ENCODE measurements around the gene TECTA.

TECTA gene

DNA sequence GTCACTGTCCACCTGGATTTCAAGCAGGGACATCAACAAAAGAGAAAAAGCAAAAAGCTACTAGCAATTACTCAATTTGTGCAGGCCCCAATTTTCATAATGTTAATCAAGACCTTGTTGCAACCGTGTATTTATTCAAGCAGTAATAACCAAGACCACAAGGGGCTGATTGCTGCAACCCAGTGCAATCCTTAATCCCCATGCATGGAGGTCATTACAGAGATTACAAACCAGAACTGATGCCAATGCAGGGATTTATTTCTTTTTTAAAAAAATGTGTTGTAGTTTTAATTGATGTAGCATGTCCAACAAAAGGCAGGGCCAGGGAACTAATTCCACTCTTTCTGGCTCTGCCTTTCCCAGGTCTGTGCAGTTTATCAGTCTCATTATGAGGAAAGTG, 18.4 kb downstream of the TECTA start:
- DNase-seq, result no peak
- intact Hi-C loops (cut with DNase I), result loop anchor here (10.0 kb wide), 1 partner anchor 85 kb away; no protein-coding TSS in a partner anchor

GRCh38 chr11:121122328-121122727, 21.3 kb downstream of the TECTA start:
- intact Hi-C loops (cut with DNase I), result no loop called here
- DNase-seq, result no peak

- intact Hi-C loops (cut with DNase I), result no loop called here
- no peak for DNase-seq
Measured at GRCh38 chr11:121123496-121124069, 22.5 kb downstream of the TECTA start.

GRCh38 chr11:121127809-121128208, 26.8 kb downstream of the TECTA start:
- intact Hi-C loops (cut with DNase I), result no loop called here
- no peak for DNase-seq

DNA sequence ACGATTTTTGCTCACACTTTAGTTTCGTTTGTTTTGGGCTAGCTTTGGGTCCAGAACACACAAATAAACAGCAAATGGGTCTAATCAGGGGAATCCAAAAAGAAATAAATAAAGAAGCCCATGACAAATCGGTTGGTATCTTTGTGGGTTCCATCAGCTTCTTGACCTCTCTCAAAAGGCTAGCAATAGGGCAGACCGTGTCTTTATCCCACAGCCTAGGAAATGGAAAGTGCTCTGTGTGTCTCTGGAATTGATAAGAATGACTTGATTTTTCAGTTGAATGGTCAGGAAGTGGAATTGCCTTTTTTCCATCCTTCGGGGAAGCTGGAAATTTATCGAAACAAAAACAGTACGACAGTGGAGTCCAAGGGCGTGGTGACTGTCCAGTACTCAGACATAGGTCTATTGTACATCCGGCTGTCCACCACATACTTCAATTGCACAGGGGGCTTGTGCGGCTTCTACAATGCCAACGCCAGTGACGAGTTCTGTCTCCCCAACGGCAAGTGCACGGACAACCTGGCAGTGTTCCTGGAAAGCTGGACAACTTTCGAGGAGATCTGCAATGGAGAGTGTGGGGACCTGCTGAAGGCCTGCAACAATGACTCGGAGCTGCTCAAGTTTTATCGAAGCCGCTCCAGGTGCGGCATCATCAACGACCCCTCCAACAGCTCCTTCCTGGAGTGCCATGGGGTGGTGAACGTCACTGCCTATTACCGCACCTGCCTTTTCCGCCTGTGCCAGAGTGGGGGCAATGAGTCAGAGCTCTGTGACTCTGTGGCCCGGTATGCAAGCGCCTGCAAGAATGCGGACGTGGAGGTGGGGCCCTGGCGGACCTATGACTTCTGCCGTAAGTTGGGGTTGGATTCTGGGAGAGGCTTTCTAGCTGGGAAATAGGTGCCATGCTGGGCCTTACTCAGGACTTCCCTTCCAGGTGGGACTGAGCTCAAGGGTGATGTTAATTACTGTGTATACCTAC, 28.6 kb downstream of the TECTA start:
- intact Hi-C loops (cut with DNase I), result no loop called here
- no peak for DNase-seq

GRCh38 chr11:121131656-121132055, 30.6 kb downstream of the TECTA start:
- DNase-seq, result no peak
- intact Hi-C loops (cut with DNase I), result no loop called here

GRCh38 chr11:121132211-121132976, 31.4 kb downstream of the TECTA start:
- DNase-seq, result no peak
- intact Hi-C loops (cut with DNase I), result no loop called here

DNA sequence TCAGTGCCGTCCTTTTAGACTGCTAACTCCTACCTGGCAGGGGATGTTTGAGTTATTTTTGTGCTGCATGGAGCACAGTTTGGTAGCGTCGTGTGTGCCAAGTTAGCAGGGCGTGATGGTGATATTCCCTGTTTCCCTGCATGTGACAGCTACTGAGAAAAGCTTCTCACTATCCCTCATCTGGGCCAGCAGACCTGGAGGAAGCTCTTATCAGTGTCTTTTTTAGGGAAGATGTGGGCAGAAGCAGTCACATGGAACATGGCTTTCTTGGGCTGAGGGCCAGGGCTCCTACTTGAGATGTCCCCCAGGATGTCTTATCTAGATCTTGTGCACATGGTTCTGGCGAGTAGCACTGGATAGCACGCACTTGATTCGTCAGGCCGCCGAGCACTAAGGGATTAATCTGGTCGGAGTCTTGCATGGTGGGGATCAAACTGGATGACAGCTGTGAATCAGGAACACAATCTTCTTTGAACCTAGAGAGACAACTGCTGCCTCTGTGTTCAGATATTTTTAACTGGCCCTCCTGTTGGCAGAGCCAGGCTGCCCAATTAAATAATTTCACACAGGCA, 33.8 kb downstream of the TECTA start:
- DNase-seq, result peak in 6 of 10 donors; percentile 13 to 88 (median 47)
- intact Hi-C loops (cut with DNase I), result no loop called here

GRCh38 chr11:121137005-121137404, 36.0 kb downstream of the TECTA start:
- intact Hi-C loops (cut with DNase I), result no loop called here
- DNase-seq, result no peak

DNA sequence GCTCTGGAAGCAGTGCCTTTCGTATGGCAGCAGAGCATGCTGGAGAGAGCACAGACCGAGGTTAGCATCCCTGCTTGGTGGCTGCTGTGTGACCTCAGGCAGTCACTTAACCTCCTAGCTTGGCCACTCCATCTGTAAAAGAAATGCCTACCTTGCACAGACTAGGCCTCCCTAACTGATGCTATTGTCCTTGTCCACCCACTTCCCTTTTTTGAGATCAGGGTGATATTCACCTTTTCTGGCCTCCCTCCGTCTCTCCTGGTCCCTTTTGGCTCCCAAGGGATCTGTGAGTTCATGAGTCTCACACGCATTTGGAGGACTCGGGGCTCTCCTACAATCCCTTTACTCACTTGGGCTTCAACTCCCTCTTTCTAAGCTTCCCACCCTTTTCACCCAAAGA, 37.2 kb downstream of the TECTA start:
- no peak for DNase-seq
- intact Hi-C loops (cut with DNase I), result no loop called here

- intact Hi-C loops (cut with DNase I), result no loop called here
- DNase-seq, result no peak
Measured at GRCh38 chr11:121140369-121140768, 39.3 kb downstream of the TECTA start.

- DNase-seq, result no peak
- intact Hi-C loops (cut with DNase I), result no loop called here
Measured at GRCh38 chr11:121141066-121141465, 40.0 kb downstream of the TECTA start.

GRCh38 chr11:121143921-121144320, 42.9 kb downstream of the TECTA start:
- DNase-seq, result no peak
- intact Hi-C loops (cut with DNase I), result no loop called here

- DNase-seq, result no peak
- intact Hi-C loops (cut with DNase I), result no loop called here
Measured at GRCh38 chr11:121144723-121145122, 43.7 kb downstream of the TECTA start.

DNA sequence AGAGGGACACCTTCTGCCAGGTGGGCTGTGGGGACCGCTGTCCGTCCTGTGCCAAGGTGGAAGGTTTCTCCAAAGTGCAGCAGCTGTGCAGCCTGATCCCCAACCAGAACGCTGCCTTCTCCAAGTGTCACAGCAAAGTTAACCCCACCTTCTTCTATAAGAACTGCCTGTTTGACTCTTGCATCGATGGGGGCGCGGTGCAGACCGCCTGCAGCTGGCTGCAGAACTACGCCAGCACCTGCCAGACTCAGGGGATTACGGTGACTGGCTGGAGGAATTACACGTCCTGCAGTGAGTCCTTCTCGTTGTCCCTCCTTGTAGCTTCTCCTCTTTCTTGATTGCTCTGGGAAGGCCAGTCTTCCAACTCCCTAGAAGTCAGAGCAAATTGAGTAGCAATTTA, 44.8 kb downstream of the TECTA start:
- no peak for DNase-seq
- intact Hi-C loops (cut with DNase I), result no loop called here

DNA sequence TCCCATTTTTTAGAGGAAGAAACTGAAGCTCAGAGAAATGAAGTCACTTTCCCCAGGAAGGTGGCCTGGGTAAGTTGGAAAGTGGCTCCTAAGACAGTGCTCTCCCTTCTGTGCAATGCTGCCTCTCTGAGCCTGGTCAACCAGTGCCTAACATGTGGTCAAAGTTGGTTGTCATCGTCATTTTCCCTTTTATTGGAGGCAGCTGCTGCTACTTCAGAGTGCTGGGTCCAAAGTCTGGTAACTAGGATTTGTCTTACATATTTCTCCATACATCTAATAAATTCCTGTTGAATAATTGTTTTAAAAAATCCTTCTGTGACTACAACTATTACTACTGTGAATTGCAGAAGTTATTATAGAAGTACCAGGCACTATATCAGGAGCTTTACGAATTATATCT, 48.1 kb downstream of the TECTA start:
- intact Hi-C loops (cut with DNase I), result no loop called here
- DNase-seq, result no peak

GRCh38 chr11:121151207-121151688, 50.2 kb downstream of the TECTA start:
- no peak for DNase-seq
- intact Hi-C loops (cut with DNase I), result no loop called here

- intact Hi-C loops (cut with DNase I), result no loop called here
- DNase-seq, result no peak
Measured at GRCh38 chr11:121152764-121153163, 51.7 kb downstream of the TECTA start.

DNA sequence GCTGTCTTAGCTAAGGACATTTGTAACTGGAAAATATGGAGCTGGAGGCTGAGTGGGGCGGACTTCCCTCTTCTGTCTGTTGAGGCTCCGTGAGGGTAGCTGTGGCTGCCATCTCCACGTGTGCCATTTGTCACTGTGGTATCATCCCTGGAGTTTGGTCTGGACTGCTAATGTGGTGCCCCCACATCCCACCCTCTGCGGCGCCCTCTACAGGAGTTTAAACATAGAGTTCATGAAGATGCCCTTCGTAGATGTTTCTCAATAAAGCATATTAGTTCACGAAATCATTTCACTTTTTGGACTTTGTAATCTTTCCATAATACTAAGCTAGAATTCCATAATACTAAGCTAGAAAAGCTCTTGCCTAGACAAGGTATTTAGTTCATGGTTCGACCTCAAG, 52.4 kb downstream of the TECTA start:
- DNase-seq, result no peak
- intact Hi-C loops (cut with DNase I), result no loop called here

DNA sequence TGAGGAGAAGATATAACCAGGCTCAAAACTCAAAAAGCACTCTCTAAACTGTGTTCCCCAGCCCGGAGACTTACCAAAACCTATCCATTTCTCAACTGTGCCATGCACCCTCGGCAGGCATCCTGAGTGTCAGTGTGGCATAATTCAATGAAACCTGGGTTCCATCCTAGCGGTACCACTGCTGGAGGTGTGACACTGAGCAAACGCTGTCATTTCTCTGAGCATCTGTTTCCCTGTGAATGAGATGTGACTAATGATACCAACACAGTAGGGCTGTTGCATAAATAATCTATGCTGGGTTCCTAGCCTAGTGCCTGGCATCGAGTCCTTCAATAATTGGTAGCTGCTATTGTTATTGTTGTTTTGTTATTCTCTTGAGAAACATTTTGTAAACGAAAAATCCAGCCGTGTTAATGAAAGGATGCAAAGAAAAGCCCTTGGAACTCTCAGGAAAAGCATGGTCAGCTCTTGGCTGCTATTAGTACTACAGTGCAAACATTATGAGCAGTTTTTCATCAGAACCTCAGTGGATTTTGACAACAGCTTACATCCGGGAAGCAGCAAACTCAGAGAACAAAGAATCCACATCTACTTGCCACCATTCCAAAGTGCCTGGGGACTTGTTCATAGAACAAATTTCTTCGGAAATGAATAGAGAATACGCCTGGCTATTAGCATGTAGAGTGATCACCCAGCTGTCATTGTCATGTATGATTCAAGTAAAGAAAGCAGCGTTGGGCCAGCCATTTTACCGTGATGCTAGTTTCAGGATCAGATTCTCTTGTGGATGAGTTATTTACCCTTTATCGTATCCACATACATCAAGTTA, 53.7 kb downstream of the TECTA start:
- DNase-seq, result no peak
- intact Hi-C loops (cut with DNase I), result no loop called here
